Activated CD8-positive, alpha-beta T cell treated with anti-CD3 and anti-CD28 coated beads for 36 hours (primary cell): Measurements from ENCODE around the gene TMC4. TPM values are rescaled to one million over a fixed set of nuclear protein-coding genes. Genes with fewer than 3 reads are reported as not detected.

Experiments
- ATAC-seq: fragments of 200-7000 bp; cut with Tn5 transposase; one replicate; pipeline ENCODE4 v1.10.0; 2021; ENCODE audit warnings: mild to moderate bottlenecking, moderate library complexity
- CTCF ChIA-PET: fragments of 350-600 bp; sonication (Branson Sonifier 250); formaldehyde crosslinking; loops from one replicate; lab custom pipeline; 2021; ENCODE audit warnings: antibody characterized with exemption; lab: Charles Lee
- POLR2A ChIA-PET: fragments of 350-600 bp; sonication (Branson Sonifier 250); formaldehyde crosslinking; loops from one replicate; lab custom pipeline; 2021; ENCODE audit warnings: antibody characterized with exemption; lab: Charles Lee
- DNase-seq: peaks from one replicate; pipeline ENCODE4 v3.0.0-alpha.2; 2020
- H3K27ac Mint-ChIP-seq: one replicate; pipeline ENCODE4 v1.8.0; 2021; ENCODE audit warnings: mild to moderate bottlenecking, mixed read lengths
- H3K27me3 Mint-ChIP-seq: one replicate; pipeline ENCODE4 v1.8.0; 2021; ENCODE audit warnings: mixed read lengths
- H3K36me3 Mint-ChIP-seq: one replicate; pipeline ENCODE4 v1.8.0; 2021; ENCODE audit warnings: low read depth, mixed read lengths
- H3K4me1 Mint-ChIP-seq: one replicate; pipeline ENCODE4 v1.8.0; 2021; ENCODE audit warnings: low read depth, mixed read lengths
- H3K4me3 Mint-ChIP-seq: one replicate; pipeline ENCODE4 v1.8.0; 2021; ENCODE audit warnings: mild to moderate bottlenecking, moderate library complexity, mixed read lengths
- H3K9me3 Mint-ChIP-seq: one replicate; pipeline ENCODE4 v1.8.0; 2021; ENCODE audit warnings: mixed read lengths
- CTCF ChIP-seq: fragments of 200-600 bp; IDR thresholded peaks from one replicate; pipeline ENCODE4 v1.8.0; 2022; ENCODE audit warnings: antibody characterized with exemption, mild to moderate bottlenecking
- intact Hi-C: fragments of 100-400 bp; cut with micrococcal nuclease; formaldehyde crosslinking; loops from one replicate; pipeline ENCODE4 v1.10.0; 2022
- total RNA-seq, 2 experiments: library from RNA; stranded (reverse); gene quantifications; one replicate each; pipeline ENCODE4 v1.2.3, GENCODE V29; 2021

TMC4 gene
- total RNA-seq, 2 experiments from 2014 or later, result 0.54 TPM; not detected in 1

GRCh38 chr19:54147676-54148075 lies 25.3 kb downstream of the TMC4 start:
- ChIA-PET CTCF (no interaction called here), POLR2A (interaction anchor here (0.9 to 1.7 kb wide), 4 partner anchors 8 to 53 kb away, joined by 3 to 4 read pairs (median 3); partner anchors contain the start of genes CNOT3, PRPF31, RPS9 and TFPT)
- H3K27ac Mint-ChIP-seq, result no peak overlapping the region
- intact Hi-C loops, result no loop called here
- H3K36me3 Mint-ChIP-seq, result peaks cover 53% of the 10 kb centered on the region
- H3K4me3 Mint-ChIP-seq, result no peak overlapping the region
- no peaks in the 10 kb centered on the region for H3K9me3 Mint-ChIP-seq
- no peak for ATAC-seq
- TF ChIP-seq CTCF, result no peak
- no peak for DNase-seq
- no peaks in the 10 kb centered on the region for H3K4me1 Mint-ChIP-seq
- no peaks in the 10 kb centered on the region for H3K27me3 Mint-ChIP-seq

DNA sequence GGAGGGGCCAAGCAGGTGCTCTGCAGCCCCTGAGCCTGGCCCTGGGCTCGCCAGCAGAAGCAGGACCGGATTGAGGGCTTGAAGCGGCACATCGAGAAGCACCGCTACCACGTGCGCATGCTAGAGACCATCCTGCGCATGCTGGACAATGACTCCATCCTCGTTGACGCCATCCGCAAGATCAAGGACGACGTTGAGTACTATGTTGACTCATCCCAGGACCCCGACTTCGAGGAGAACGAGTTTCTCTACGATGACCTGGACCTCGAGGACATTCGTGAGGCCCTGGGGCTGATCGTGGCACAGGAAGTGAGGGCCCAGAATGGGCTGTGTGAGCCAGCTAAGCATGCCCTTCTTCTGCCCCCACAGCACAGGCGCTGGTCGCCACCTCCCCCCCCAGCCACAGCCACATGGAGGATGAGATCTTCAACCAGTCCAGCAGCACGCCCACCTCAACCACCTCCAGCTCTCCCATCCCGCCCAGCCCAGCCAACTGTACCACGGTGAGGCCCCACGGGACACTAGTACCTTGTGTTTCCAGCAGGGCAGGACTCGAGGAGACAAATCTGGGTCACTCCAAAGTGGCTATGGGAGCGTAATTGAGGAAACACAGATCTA lies 27.3 kb downstream of the TMC4 start:
- CTCF ChIA-PET, result no interaction called here
- ATAC-seq (no peak), DNase-seq (no peak)
- TF ChIP-seq CTCF, result no peak
- POLR2A ChIA-PET, result no interaction called here
- H3K27ac Mint-ChIP-seq, result no peak overlapping the region
- H3K9me3 Mint-ChIP-seq, result no peaks in the 10 kb centered on the region
- no peaks in the 10 kb centered on the region for H3K27me3 Mint-ChIP-seq
- no peak overlapping the region for H3K4me3 Mint-ChIP-seq
- peaks cover 43% of the 10 kb centered on the region for H3K36me3 Mint-ChIP-seq
- intact Hi-C loops, result no loop called here
- H3K4me1 Mint-ChIP-seq, result peaks cover 11% of the 10 kb centered on the region

- ChIA-PET CTCF (interaction anchor here (1.2 kb wide), 1 partner anchor 18 kb away, joined by 3 read pairs; the partner anchor contains the start of gene LENG1), POLR2A (interaction anchor here (1.2 to 2.3 kb wide), 2 partner anchors 10 to 11 kb away, joined by 3 to 10 read pairs; no protein-coding TSS in a partner anchor)
- intact Hi-C loops, result no loop called here
- Mint-ChIP-seq H3K4me3 (no peak overlapping the region), H3K36me3 (peaks cover 40% of the 10 kb centered on the region), H3K27me3 (no peaks in the 10 kb centered on the region), H3K4me1 (peaks cover 32% of the 10 kb centered on the region), H3K27ac (peak overlapping the region; percentile 4), H3K9me3 (no peaks in the 10 kb centered on the region)
- no peak for DNase-seq
- no peak for TF ChIP-seq CTCF
- no peak for ATAC-seq
Observed at GRCh38 chr19:54142166-54142780, 30.7 kb downstream of the TMC4 start.

GRCh38 chr19:54141356-54141755 lies 31.6 kb downstream of the TMC4 start:
- Mint-ChIP-seq H3K4me1 (peaks cover 36% of the 10 kb centered on the region), H3K4me3 (no peak overlapping the region), H3K36me3 (peaks cover 33% of the 10 kb centered on the region), H3K27ac (no peak overlapping the region), H3K27me3 (no peaks in the 10 kb centered on the region), H3K9me3 (no peaks in the 10 kb centered on the region)
- no peak for DNase-seq
- intact Hi-C loops, result no loop called here
- no peak for TF ChIP-seq CTCF
- CTCF ChIA-PET, result no interaction called here
- no peak for ATAC-seq
- POLR2A ChIA-PET, result interaction anchor here (1.2 to 5.5 kb wide), 2 partner anchors 11 to 26 kb away, joined by 3 to 29 read pairs; partner anchors contain the start of genes PRPF31 and TFPT
